Cardiac muscle cell (in vitro differentiated cells and primary cell): Measurements from ENCODE around the gene SPACDR. TPM values are rescaled to one million over a fixed set of nuclear protein-coding genes. Genes with fewer than 3 reads are reported as not detected.

Experiments
- DNase-seq, 2 donors: peaks; one replicate each; pipeline versions ENCODE4 v3.0.0 to v3.0.0-alpha.2; 2010 to 2017; ENCODE audit warnings: low read depth in 1 of 2, low spot score in 1 of 2
- H3K27ac ChIP-seq: fragments of 200-600 bp; sonication (generic); 2 replicates; pipeline ENCODE4 v1.5.1; 2016
- H3K27me3 ChIP-seq: fragments of 200-600 bp; sonication (generic); 2 replicates; pipeline ENCODE4 v1.6.0; 2016; ENCODE audit warnings: control low read depth
- H3K36me3 ChIP-seq: fragments of 200-600 bp; sonication (generic); 2 replicates; pipeline ENCODE4 v1.5.1; 2016; ENCODE audit warnings: control low read depth
- H3K4me1 ChIP-seq: fragments of 200-600 bp; sonication (generic); 2 replicates; pipeline ENCODE4 v1.8.1; 2017; ENCODE audit warnings: low read depth, mild to moderate bottlenecking, mixed run types
- H3K4me3 ChIP-seq: fragments of 200-600 bp; sonication (generic); 2 replicates; pipeline ENCODE4 v1.5.1; 2016; ENCODE audit warnings: mild to moderate bottlenecking
- H3K9me3 ChIP-seq: fragments of 200-600 bp; sonication (generic); 2 replicates; pipeline ENCODE4 v1.5.1; 2017; ENCODE audit warnings: low read depth, mild to moderate bottlenecking, control low read depth
- CTCF ChIP-seq: IDR thresholded peaks from 2 replicates; pipeline ENCODE4 v1.5.1; 2012; ENCODE audit warnings: low read depth, mild to moderate bottlenecking, low read length
- polyA plus RNA-seq: library from polyadenylated mRNA; unstranded; fragments of >200 nt; fragmentation: Nextera tagmentation; extraction: Ambion mirVana; gene quantifications from 2 replicates; pipeline ENCODE4 v1.2.1, GENCODE V29; 2016
- total RNA-seq: library from RNA; depleted of rRNA; stranded (reverse); fragments of >200 nt; gene quantifications from 2 replicates; pipeline ENCODE4 v1.2.3, GENCODE V29; 2016

SPACDR gene
- total and polyA plus RNA-seq, 2 experiments from 2014 or later: 1.2 to 1.6 TPM

- H3K36me3 ChIP-seq: peaks cover 3% of the 10 kb centered on the region
- H3K4me3 ChIP-seq: no peak overlapping the region
- no peaks in the 10 kb centered on the region for H3K9me3 ChIP-seq
- H3K27me3 ChIP-seq: peaks cover 10% of the 10 kb centered on the region
- no peak overlapping the region for H3K27ac ChIP-seq
- TF ChIP-seq CTCF: no peak
- no peak for DNase-seq
- H3K4me1 ChIP-seq: no peaks in the 10 kb centered on the region
Measured at GRCh38 chr7:100491192-100491578, 27.1 kb upstream of the SPACDR start.

- no peak for TF ChIP-seq CTCF
- Histone ChIP-seq H3K9me3 (no peaks in the 10 kb centered on the region), H3K36me3 (peaks cover 3% of the 10 kb centered on the region), H3K27ac (no peak overlapping the region), H3K4me1 (peaks cover 5% of the 10 kb centered on the region), H3K4me3 (no peak overlapping the region), H3K27me3 (peaks cover 10% of the 10 kb centered on the region)
- DNase-seq: no peak
Measured at GRCh38 chr7:100490483-100491191, 26.6 kb upstream of the SPACDR start.

- no peak overlapping the region for H3K27ac ChIP-seq
Measured at GRCh38 chr7:100489824-100490223, 25.8 kb upstream of the SPACDR start.

GRCh38 chr7:100489121-100489520 is 25.1 kb upstream of the SPACDR start:
- Histone ChIP-seq H3K4me3 (no peak overlapping the region), H3K36me3 (peaks cover 3% of the 10 kb centered on the region), H3K27ac (no peak overlapping the region), H3K27me3 (peaks cover 10% of the 10 kb centered on the region), H3K4me1 (peaks cover 18% of the 10 kb centered on the region), H3K9me3 (no peaks in the 10 kb centered on the region)
- DNase-seq: no peak
- no peak for TF ChIP-seq CTCF

More at GRCh38 chr7:100489824-100490223, 25.8 kb upstream of the SPACDR start:
- DNase-seq: peak; percentile 85 to 94
- Histone ChIP-seq H3K36me3 (peaks cover 3% of the 10 kb centered on the region), H3K4me3 (no peak overlapping the region), H3K4me1 (peaks cover 12% of the 10 kb centered on the region), H3K27me3 (peaks cover 10% of the 10 kb centered on the region), H3K9me3 (no peaks in the 10 kb centered on the region)
- no peak for TF ChIP-seq CTCF

DNA sequence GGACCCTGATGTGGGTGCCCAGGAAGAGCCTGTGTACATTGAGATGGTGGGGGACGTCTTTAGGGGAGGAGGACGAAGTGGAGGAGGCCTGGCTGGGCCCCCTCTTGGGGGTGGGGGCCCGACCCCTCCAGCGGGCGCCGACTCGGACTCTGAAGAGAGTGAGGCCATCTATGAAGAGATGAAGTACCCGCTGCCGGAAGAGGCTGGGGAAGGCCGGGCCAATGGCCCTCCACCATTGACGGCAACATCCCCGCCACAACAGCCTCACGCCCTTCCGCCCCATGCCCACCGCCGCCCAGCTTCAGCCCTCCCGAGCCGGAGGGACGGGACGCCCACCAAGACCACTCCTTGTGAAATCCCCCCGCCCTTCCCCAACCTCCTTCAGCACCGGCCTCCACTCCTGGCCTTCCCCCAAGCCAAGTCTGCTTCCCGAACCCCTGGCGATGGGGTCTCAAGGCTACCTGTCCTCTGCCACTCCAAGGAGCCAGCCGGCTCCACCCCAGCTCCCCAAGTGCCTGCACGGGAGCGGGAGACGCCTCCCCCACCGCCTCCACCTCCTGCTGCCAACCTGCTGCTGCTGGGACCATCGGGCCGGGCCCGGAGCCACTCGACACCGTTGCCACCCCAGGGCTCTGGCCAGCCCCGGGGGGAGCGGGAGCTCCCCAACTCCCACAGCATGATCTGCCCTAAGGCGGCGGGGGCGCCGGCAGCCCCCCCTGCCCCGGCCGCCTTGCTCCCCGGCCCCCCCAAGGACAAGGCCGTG is 24.5 kb upstream of the SPACDR start:
- TF ChIP-seq CTCF: no peak
- H3K36me3 ChIP-seq: peaks cover 3% of the 10 kb centered on the region
- H3K27ac ChIP-seq: no peak overlapping the region
- peaks cover 20% of the 10 kb centered on the region for H3K4me1 ChIP-seq
- DNase-seq: no peak
- no peak overlapping the region for H3K4me3 ChIP-seq
- no peaks in the 10 kb centered on the region for H3K9me3 ChIP-seq
- peaks cover 7% of the 10 kb centered on the region for H3K27me3 ChIP-seq
